PC-9 (cell line): ENCODE data around the gene TENT5C.

Experiments
- EZH2 ChIP-seq: fragments of 200-600 bp; sonication (generic); IDR thresholded peaks from 2 replicates; pipeline ENCODE4 v1.8.0; 2017; ENCODE audit warnings: antibody characterized with exemption, low read depth
- TF ChIP-seq, protein P1 (sequence below): fragments of 200-600 bp; sonication (generic); conservative IDR thresholded peaks from 2 replicates; pipeline ENCODE4 v1.6.1; 2017; ENCODE audit warnings: mixed run types, antibody characterized with exemption, mild to moderate bottlenecking, moderate library complexity

DNA sequence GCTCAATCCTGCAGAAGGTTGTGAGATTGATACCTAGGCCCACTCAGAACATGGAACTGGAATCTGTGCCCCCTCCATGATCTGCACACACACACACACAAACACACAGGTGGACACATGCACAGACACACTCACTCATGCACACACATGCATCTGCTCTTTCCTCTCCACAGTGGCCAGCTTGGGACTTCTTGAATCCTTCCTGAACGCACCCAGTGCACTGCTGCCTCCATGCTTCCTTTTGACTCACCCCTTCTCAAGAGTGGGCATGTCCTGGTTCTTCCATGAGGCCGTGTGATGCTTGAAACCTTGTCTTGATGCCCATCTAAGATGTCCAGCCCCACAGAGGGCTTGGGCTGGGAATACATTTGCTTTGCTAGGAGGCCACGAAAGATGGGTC is 25.4 kb upstream of the TENT5C start:
- TF ChIP-seq, protein P1, sequence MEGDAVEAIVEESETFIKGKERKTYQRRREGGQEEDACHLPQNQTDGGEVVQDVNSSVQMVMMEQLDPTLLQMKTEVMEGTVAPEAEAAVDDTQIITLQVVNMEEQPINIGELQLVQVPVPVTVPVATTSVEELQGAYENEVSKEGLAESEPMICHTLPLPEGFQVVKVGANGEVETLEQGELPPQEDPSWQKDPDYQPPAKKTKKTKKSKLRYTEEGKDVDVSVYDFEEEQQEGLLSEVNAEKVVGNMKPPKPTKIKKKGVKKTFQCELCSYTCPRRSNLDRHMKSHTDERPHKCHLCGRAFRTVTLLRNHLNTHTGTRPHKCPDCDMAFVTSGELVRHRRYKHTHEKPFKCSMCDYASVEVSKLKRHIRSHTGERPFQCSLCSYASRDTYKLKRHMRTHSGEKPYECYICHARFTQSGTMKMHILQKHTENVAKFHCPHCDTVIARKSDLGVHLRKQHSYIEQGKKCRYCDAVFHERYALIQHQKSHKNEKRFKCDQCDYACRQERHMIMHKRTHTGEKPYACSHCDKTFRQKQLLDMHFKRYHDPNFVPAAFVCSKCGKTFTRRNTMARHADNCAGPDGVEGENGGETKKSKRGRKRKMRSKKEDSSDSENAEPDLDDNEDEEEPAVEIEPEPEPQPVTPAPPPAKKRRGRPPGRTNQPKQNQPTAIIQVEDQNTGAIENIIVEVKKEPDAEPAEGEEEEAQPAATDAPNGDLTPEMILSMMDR = no peak
- no peak for TF ChIP-seq EZH2
